H7 (cell line): ENCODE data around the gene PCBD1. TPM values are rescaled to one million over a fixed set of nuclear protein-coding genes. Genes with fewer than 3 reads are reported as not detected.
"Not testable (repeated sequence)": the region's sequence is repeated elsewhere in the genome, so short reads cannot be mapped to it uniquely, and the experiment has no call there.

Experiments
- DNase-seq: peaks from one replicate; pipeline ENCODE4 v3.0.0; 2012
- H3K27me3 ChIP-seq: 2 replicates; pipeline ENCODE4 v1.6.0; 2011; ENCODE audit warnings: mild to moderate bottlenecking, low read length; ENCODE audit not compliant: control insufficient read depth, insufficient read depth
- H3K36me3 ChIP-seq: replicated peaks from 2 replicates; pipeline ENCODE4 v1.5.1; 2011; ENCODE audit warnings: low read length; ENCODE audit not compliant: control insufficient read depth, insufficient read depth
- H3K4me3 ChIP-seq: 2 replicates; pipeline ENCODE4 v1.5.1; 2011; ENCODE audit warnings: low read depth, mild to moderate bottlenecking, control low read depth, low read length, moderate library complexity; ENCODE audit not compliant: insufficient read depth
- total RNA-seq: library from RNA; depleted of rRNA; stranded (reverse); fragments of >200 nt; shearing (Covaris generic); gene quantifications from 2 replicates; pipeline ENCODE4 v1.2.3, GENCODE V29; 2014

The PCBD1 gene
- total RNA-seq, 1 experiment from 2014 or later = 51.1 TPM

DNA sequence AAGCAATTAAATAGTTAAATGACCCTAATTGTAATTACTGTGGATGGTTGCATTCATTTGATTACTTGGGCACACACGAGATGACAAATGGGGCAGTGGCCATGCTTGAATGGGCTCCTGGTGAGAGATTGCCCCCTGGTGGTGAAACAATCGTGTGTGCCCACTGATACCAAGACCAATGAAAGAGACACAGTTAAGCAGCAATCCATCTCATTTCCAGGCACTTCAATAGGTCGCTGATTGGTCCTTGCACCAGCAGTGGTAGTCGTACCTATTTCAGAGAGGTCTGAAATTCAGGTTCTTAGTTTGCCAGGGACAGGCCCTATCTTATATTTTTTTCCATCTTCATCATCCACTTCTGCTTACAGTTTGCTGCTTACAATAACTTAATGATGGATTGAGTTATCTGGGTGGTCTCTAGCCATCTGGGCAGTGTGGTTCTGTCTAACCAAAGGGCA is 8.3 kb downstream of the PCBD1 start:
- DNase-seq = peak; percentile 82
- Histone ChIP-seq H3K4me3 (no peak overlapping the region), H3K36me3 (peaks cover 16% of the 10 kb centered on the region), H3K27me3 (no peaks in the 10 kb centered on the region)

DNA sequence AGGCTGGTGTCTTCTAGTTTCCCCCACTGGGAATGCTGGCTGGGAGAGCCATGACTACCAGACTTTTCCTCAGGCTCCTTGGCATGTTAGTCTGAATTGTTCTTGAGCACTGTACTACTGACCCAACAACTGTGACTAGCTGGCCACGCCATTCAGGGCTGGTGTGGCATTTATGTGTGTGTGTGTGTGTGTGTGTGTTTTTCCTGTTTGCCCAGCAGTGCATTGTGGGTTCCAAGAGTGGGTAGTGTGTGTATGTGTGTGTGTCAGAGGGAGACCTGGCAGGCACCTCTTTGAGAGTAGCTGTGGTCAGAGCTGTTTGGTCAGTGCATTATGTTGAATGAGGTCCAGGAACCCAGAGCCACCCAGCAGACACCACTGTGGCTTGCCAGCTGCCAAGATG is 9.2 kb downstream of the PCBD1 start:
- no peaks in the 10 kb centered on the region for H3K27me3 ChIP-seq
- peaks cover 16% of the 10 kb centered on the region for H3K36me3 ChIP-seq
- DNase-seq = no peak
- no peak overlapping the region for H3K4me3 ChIP-seq

DNA sequence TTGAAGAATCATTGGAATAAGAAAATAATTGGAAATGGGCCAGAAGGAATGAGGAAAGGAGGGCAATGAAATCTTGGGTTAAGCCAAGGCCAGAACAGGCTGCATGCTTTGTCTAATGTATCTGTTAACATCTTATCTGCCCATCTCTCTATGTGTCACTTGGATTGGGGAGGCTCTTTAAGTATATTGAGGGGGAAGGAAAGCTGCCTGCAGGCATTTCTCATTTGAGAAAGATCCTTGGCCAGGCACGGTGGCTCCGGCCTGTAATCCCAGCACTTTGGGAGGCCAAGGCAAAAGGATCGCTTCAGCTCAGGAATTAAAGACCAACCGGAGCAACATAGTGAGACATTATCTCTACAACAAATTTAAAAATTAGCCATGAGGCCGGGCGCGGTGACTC is 14.3 kb downstream of the PCBD1 start:
- H3K27me3 ChIP-seq = no peaks in the 10 kb centered on the region
- peaks cover 23% of the 10 kb centered on the region for H3K36me3 ChIP-seq
- no peak for DNase-seq
- H3K4me3 ChIP-seq = no peak overlapping the region

DNA sequence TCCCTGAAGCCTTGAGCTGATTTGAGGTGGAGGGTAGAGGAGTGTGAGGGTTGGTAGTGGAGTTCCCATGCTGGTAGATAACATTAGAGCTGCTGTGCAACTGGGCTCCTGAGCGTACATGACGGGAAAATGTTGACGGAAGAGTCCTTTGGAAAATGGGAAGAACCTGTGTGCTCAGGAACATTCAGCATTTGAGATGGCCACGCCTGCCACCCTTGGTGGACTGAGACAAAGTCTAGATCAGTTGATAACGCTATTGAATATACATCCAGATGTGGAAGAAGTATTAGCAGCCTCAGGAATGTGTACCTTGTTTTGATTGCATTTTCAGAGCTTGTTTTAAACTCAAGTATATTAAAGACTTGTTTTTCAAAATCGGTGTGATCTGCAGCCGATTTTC is 16.1 kb downstream of the PCBD1 start:
- peaks cover 17% of the 10 kb centered on the region for H3K36me3 ChIP-seq
- no peak for DNase-seq
- no peaks in the 10 kb centered on the region for H3K27me3 ChIP-seq
- no peak overlapping the region for H3K4me3 ChIP-seq

DNA sequence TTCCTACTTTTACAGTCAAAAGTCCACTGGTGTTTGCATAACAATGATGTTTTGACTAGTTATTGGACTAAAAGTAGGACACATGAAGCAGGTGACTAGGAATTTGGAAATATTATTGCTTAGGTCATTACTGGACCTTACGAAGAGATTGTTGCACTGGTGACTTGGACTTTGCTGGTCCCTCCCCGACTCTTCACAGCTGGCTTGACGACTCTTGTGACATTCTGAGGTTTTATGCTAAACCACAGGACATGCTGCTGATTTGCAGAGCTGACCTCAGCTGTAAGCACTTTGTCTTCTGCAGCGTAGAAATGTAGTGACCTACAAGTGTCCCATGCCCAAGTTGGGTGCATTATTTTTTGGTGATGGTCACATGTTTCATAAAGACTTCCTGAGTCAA is 21.9 kb downstream of the PCBD1 start:
- H3K27me3 ChIP-seq = no peaks in the 10 kb centered on the region
- no peak for DNase-seq
- H3K36me3 ChIP-seq = peaks cover 4% of the 10 kb centered on the region
- H3K4me3 ChIP-seq = no peak overlapping the region

DNA sequence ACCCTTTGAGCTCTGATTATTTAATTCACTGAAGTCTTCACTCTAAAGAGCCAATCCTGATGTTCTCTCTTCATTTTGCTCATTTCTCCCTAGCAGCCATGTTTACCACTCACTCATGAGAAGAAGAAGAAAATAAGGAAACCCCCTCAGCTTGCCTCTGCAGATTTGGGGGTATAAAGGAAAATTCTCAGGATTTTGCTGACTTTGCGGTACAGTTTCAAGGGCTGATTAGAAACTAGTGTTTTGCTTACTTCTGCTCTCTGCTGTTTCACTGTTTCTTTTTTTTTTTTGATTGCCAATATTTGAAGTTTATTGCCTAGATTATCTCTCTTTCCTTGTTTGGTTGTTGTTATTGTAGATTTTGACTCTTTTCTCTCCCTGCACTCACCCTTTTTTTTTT is 23.4 kb downstream of the PCBD1 start:
- Histone ChIP-seq H3K4me3 (no peak overlapping the region), H3K27me3 (no peaks in the 10 kb centered on the region), H3K36me3 (peaks cover 2% of the 10 kb centered on the region)
- DNase-seq = no peak

DNA sequence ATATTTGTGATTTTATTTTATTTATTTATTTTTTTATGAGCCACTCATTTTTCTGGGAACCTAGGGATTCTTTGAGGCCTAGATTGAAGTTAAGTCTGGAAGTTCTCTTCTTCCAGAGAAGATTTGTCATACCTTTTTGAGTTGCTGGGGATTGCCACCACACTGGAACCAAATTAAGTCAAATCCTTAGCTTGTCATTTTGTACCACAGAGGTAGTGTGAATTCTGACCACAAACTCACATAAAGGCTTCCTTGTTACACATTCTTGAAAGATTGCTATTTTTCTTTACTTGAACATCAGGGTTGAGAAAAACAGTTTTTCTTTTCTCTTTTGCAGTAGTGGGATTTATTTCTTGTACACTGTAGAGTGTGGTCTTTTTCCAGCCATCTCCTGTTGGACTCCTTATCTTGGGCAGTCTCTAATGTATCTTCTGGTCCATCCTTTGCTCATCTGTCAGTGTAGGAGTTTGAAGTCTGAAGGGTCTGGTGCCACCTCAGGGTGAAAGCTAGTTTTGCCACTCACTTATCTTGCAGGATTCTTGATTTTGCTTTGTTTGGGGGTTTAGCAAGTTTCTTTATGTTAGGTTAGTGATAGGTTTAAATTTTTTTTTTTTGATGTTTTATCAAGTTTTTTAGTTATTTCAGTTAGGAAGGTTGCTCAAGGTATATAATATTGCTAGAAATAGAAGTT is 24.8 kb downstream of the PCBD1 start:
- Histone ChIP-seq H3K27me3 (no peaks in the 10 kb centered on the region), H3K36me3 (peaks cover 4% of the 10 kb centered on the region), H3K4me3 (no peak overlapping the region)
- DNase-seq = no peak

DNA sequence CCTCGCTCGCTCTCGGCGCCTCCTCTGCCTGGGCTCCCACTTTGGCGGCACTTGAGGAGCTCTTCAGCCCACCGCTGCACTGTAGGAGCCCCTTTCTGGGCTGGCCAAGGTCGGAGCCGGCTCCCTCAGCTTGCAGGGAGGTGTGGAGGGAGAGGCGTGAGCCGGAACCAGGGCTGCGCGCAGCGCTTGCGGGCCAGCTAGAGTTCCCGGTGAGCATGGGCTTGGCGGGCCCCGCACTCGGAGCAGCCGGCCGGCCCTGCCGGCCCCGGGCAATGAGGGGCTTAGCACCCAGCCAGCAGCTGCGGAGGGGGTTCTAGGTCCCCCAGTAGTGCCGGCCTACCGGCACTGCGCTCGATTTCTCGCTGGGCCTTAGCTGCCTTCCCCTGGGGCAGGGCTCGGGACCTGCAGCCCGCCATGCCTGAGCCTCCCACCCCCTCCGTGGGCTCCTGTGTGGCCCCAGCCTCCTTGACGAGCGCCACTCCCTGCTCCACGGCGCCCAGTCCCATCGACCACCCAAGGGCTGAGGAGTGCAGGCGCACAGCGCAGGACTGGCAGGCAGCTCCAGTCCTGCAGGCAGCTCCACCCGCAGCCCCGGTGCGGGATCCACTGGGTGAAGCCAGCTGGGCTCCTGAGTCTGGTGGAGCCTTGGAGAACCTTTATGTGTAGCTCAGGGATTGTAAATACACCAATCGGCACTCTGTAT is 26.7 kb downstream of the PCBD1 start:
- H3K4me3 ChIP-seq, H3K27me3 ChIP-seq, DNase-seq, H3K36me3 ChIP-seq: not testable (repeated sequence)

DNA sequence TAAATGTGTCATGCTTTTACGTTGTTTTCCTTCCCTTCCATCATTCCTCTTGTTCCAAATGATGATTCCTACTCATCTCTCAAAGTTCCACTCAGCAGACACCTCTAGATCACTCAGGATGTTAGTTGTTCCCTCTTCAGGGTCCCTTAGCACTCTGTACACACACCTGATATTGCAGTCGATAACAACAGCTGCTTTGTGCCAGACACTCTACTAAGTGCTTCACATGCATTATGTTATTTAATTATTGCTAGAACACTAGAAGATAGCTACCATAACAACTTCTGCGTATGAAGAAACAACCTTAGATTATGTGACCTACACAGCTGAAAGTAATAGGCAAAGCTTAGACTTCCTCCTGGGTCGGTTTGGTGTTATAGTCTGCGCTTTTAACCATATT is 29.6 kb downstream of the PCBD1 start:
- no peak for DNase-seq
- H3K27me3 ChIP-seq = no peaks in the 10 kb centered on the region
- no peak overlapping the region for H3K4me3 ChIP-seq
- H3K36me3 ChIP-seq = peaks cover 15% of the 10 kb centered on the region

DNA sequence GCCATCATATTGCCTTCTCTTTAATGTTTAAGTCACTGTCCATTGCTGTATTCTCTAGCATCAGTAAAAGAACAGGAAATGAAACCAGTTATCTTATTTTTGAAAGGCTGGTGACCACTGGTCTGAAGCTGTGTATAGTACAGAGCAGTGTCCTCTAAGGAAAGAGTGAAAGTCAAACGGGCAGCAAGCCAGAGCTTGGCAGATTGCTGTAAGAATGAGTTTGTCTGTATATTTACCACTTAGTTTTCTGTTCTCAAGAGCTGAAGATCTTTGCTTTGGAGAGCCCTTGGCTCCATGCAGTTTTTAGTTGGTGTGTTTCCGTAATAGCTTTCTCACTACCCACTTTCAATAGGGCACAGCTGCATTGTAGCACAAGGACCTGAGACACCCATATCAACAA is 31.9 kb downstream of the PCBD1 start:
- no peaks in the 10 kb centered on the region for H3K27me3 ChIP-seq
- H3K4me3 ChIP-seq = no peak overlapping the region
- H3K36me3 ChIP-seq = peaks cover 21% of the 10 kb centered on the region
- DNase-seq = no peak

DNA sequence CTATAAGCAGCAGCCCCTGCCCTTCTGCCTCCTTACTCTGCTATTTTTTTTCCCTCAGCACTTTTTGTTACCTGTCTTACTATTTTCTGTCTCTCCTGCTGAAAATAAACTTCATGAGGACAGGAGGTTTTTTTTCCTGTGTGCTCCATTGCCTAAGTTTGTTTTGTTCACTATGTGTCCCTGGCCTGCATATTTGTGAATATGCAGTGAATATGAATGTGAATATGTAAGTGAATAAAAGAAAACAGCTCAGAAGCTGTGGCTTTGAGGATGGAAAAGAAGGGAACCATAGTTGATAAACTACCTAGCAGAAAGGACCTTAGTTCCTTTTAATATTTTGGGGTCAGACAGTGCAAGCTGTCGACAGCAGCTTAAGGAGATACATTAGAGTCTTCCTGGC is 34.9 kb downstream of the PCBD1 start:
- Histone ChIP-seq H3K27me3 (no peaks in the 10 kb centered on the region), H3K4me3 (no peak overlapping the region), H3K36me3 (peaks cover 18% of the 10 kb centered on the region)
- no peak for DNase-seq

DNA sequence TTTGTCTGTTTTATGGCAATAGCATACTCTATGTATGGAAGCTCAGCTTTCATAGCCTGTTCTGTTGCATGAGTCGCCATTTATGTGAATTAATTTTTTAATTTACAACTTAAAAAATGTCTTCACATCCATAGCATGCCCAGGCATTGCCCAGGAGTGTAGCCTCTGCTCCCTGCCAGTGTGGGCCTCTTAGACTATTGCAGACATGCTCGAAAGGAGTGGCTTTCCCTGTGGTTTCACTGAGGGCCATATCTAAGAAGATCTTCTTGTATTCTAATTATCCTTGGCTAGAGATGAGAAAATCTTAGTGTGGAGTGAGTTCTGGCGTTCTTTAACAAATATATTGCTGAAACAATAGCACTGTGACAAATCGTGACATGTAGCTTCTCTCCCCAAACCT is 35.3 kb downstream of the PCBD1 start:
- Histone ChIP-seq H3K36me3 (peaks cover 16% of the 10 kb centered on the region), H3K27me3 (no peaks in the 10 kb centered on the region), H3K4me3 (no peak overlapping the region)
- DNase-seq = no peak

DNA sequence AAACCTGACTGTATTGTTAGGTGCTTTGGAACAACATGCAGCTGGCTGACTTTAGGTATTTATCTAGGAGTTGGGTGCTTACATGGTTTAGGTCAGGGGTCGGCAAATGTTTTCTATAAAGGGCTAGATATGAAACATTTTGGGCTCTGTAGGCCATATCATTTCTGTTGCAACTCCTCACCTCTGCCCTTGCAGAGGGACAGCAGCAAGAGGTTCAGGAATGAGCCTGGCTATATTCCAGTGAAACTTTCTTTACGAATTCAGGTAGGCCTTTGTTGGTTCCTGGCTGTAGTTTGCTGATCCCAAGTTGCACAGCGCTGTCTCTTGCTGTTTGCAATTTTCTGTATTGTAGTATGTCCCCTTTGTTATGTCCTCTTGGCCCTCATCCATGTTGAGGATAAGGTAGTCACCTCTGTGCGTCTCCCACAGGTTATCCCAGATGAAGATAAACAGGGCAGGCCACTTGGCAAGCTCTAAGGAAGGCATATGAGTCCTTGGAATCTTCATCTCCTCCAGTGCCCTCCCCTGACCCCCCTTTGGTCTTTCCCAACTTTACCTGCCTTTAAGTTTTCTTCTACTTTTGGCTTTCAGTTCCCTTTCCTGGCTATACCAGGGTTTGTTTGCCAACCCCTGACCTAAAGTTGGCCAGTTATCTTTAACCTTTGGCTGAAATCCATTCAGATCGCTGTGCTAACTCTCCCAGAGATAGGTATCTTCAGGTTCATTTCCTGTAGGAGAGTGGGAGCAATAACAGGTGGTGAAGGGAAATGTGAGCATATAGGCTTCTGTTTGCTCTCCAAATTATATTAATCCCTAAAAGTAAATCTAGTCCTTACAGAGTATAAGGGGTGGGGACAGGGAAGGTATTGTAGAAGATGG is 36.5 kb downstream of the PCBD1 start:
- peaks cover 14% of the 10 kb centered on the region for H3K36me3 ChIP-seq
- no peaks in the 10 kb centered on the region for H3K27me3 ChIP-seq
- no peak for DNase-seq

DNA sequence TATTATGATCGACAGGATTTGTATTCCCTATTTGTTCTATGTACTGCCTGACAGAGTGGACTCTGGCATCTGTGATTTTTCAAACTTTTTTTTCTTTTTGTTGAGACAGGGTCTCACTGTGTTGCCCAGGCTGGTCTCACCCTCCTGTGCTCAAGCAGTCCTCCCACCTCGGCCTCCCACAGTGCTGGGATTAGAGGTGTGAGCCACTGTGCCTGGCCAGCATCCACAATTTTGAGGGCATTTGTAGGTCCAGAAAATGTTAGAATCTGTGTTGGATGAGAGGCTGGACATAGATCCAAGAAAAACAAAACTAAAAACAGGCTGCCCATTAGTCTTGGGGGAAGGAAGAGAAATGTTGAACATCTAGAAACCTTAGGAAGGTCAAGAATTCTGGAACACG is 38.3 kb downstream of the PCBD1 start:
- H3K36me3 ChIP-seq = peaks cover 13% of the 10 kb centered on the region
- no peak for DNase-seq
- H3K27me3 ChIP-seq = no peaks in the 10 kb centered on the region
- H3K4me3 ChIP-seq = no peak overlapping the region

More for the DNA sequence above, 36.5 kb downstream of the PCBD1 start:
- H3K4me3 ChIP-seq = no peak overlapping the region

DNA sequence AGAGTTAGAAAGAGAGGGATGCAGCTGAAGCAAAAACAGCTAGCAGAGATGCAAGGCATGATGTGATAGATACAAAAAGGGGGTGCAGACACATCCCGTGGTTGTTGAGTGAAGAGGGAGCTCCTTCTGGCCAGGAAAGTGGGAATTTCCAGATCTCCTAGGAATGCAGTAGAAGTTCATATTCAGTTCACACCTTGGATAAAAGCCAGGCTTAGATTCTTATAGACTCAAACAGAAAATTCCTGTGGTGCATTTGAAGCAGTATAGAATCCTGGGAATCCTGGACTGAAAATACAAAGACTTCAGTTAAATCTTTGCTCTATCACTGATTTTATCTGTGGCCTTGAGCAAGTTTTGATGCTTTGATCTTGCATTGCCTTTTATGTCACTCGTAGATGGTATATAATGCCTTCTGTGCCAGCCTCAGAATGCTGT is 38.8 kb downstream of the PCBD1 start:
- DNase-seq = no peak
- Histone ChIP-seq H3K4me3 (no peak overlapping the region), H3K36me3 (peaks cover 12% of the 10 kb centered on the region), H3K27me3 (no peaks in the 10 kb centered on the region)
